RWPE2 (cell line): Measurements from ENCODE around the gene FTO.

Experiments used
- ATAC-seq: fragments of 200-7000 bp; cut with Tn5 transposase; 3 replicates; pipeline ENCODE4 v1.9.1; 2021; ENCODE audit warnings: low read depth
- DNase-seq: peaks from one replicate; pipeline ENCODE4 v3.0.0-alpha.2; 2020; ENCODE audit warnings: low spot score
- H3K27ac ChIP-seq: fragments of 450-650 bp; 2 replicates; pipeline ENCODE4 v1.5.1; 2017; ENCODE audit warnings: mild to moderate bottlenecking; ENCODE audit not compliant: poor library complexity, severe bottlenecking
- H3K27me3 ChIP-seq: fragments of 250-450 bp; sonication (Bioruptor Pico); 2 replicates; pipeline ENCODE4 v1.5.1; 2021; ENCODE audit warnings: mild to moderate bottlenecking, moderate library complexity; ENCODE audit not compliant: insufficient read depth, poor library complexity, severe bottlenecking
- H3K36me3 ChIP-seq: fragments of 250-450 bp; sonication (Bioruptor Pico); 2 replicates; pipeline ENCODE4 v1.5.1; 2020; ENCODE audit warnings: low read depth, mild to moderate bottlenecking, moderate library complexity
- H3K4me1 ChIP-seq: fragments of 250-450 bp; sonication (Bioruptor Pico); 2 replicates; pipeline ENCODE4 v1.5.1; 2021; ENCODE audit warnings: mild to moderate bottlenecking, moderate library complexity; ENCODE audit not compliant: insufficient read depth, poor library complexity, severe bottlenecking
- H3K4me3 ChIP-seq: fragments of 250-450 bp; sonication (Bioruptor Pico); 2 replicates; pipeline ENCODE4 v1.5.1; 2021; ENCODE audit warnings: mild to moderate bottlenecking, moderate library complexity; ENCODE audit not compliant: severe bottlenecking
- H3K9me3 ChIP-seq: fragments of 250-450 bp; sonication (Bioruptor Pico); 2 replicates; pipeline ENCODE4 v1.5.1; 2021; ENCODE audit warnings: mild to moderate bottlenecking, moderate library complexity; ENCODE audit not compliant: severe bottlenecking
- TF ChIP-seq, protein P1 (sequence below): fragments of 450-650 bp; IDR thresholded peaks from one replicate; pipeline ENCODE4 v1.5.1; 2017; ENCODE audit warnings: mild to moderate bottlenecking, moderate library complexity; ENCODE audit not compliant: poor library complexity, severe bottlenecking

FTO gene

DNA sequence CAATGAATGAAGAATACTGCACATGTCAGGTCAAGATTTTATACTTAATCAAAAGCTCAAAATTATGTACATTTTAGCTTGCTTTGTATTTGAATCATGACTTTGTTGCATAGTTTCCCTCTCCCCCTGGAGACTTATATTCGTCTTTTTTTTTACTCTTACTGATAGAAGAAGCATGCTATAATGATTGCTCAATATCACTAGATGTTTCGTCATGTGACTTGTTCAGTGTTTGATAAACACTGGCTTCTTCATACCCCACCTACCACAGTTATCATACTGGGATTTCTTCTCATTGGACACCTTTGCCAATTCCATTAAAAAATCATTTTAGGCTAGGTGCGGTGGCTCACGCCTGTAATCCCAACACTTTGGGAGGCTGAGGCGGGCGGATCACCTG, 148.7 kb downstream of the FTO start:
- TF ChIP-seq, protein P1, sequence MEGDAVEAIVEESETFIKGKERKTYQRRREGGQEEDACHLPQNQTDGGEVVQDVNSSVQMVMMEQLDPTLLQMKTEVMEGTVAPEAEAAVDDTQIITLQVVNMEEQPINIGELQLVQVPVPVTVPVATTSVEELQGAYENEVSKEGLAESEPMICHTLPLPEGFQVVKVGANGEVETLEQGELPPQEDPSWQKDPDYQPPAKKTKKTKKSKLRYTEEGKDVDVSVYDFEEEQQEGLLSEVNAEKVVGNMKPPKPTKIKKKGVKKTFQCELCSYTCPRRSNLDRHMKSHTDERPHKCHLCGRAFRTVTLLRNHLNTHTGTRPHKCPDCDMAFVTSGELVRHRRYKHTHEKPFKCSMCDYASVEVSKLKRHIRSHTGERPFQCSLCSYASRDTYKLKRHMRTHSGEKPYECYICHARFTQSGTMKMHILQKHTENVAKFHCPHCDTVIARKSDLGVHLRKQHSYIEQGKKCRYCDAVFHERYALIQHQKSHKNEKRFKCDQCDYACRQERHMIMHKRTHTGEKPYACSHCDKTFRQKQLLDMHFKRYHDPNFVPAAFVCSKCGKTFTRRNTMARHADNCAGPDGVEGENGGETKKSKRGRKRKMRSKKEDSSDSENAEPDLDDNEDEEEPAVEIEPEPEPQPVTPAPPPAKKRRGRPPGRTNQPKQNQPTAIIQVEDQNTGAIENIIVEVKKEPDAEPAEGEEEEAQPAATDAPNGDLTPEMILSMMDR: no peak
- Histone ChIP-seq H3K4me1 (no peaks in the 10 kb centered on the region), H3K36me3 (peaks cover 3% of the 10 kb centered on the region; the same call in 1 of the 2 replicates), H3K27me3 (no peaks in the 10 kb centered on the region), H3K4me3 (no peak overlapping the region), H3K27ac (no peak overlapping the region), H3K9me3 (peaks cover 2% of the 10 kb centered on the region)
- ATAC-seq: no peak
- no peak for DNase-seq

DNA sequence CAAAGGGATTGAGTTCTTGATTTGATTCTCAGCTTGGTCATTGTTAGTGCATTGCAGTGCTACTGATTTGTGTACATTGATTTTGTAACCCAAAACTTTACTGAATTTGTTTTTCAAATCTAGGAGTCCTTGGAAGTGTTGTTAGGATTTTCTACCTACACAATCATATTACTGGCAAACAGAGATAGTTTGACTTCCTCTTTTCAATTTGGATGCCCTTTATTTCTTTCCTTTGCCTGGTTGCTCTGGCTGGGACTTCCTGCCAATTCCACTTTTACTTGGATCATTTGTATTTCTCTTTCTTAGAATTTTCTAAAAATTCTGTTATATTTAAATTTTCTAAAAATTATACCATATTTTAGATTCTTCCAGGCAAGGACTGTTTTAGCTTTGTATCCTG, 151.1 kb downstream of the FTO start:
- TF ChIP-seq, protein P1: no peak
- H3K36me3 ChIP-seq: peaks cover 9% of the 10 kb centered on the region; the same call in 1 of the 2 replicates
- ATAC-seq (no peak), DNase-seq (no peak)
- H3K27me3 ChIP-seq: no peaks in the 10 kb centered on the region
- no peak overlapping the region for H3K4me3 ChIP-seq
- H3K27ac ChIP-seq: no peak overlapping the region
- no peaks in the 10 kb centered on the region for H3K4me1 ChIP-seq
- peaks cover 2% of the 10 kb centered on the region for H3K9me3 ChIP-seq

DNA sequence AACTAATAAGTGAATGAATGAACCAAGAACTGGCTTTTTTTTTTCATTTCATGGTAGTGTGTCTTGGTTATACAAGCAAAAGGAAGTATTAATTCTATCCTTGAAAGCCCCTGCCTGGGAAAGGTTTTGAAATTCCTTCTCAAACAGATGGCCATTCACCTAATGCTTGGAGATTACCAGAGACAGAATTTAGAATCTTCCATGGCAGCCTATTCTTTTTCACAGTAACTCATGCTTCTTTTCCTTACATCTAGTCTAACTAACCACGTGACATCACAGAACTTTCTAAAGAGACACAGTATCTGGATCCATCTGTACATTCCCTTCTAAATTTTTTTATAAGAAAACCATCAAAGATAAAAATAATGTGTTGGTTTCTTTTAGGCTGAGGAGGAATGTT, 151.6 kb downstream of the FTO start:
- no peak overlapping the region for H3K4me3 ChIP-seq
- DNase-seq (no peak), ATAC-seq (no peak)
- no peaks in the 10 kb centered on the region for H3K4me1 ChIP-seq
- TF ChIP-seq, protein P1: no peak
- H3K27ac ChIP-seq: no peak overlapping the region
- H3K27me3 ChIP-seq: no peaks in the 10 kb centered on the region
- H3K9me3 ChIP-seq: peaks cover 2% of the 10 kb centered on the region
- H3K36me3 ChIP-seq: peaks cover 10% of the 10 kb centered on the region; the same call in 1 of the 2 replicates

DNA sequence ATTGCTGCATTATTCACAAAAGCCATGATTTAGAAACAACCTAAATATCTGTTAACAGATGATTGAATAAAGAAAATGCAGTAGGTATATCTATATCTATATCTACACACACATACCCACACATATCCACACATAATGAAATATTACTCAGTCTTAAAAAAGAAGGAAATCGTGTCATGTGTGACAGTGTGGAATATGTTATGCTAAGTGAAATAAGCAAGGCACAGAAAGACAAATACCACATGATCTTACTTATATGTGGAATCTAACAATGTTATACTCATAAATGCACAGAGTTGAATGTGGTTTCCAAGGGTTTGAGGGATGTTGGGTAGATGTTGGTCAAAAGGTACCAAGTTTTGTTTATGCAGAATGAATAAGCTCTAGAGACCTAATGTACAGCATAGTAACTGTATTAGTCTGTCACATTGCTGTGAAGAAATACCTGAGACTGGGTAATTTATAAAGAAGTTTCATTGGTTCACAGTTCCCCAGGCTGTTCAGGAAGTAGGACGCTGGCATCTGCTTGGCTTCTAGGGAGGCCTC, 156.1 kb downstream of the FTO start:
- Histone ChIP-seq H3K4me3 (no peak overlapping the region), H3K9me3 (peaks cover 2% of the 10 kb centered on the region), H3K27ac (no peak overlapping the region), H3K27me3 (no peaks in the 10 kb centered on the region), H3K4me1 (peaks cover 10% of the 10 kb centered on the region), H3K36me3 (peaks cover 7% of the 10 kb centered on the region; the same call in 1 of the 2 replicates)
- no peak for DNase-seq
- TF ChIP-seq, protein P1: no peak
- ATAC-seq: no peak

DNA sequence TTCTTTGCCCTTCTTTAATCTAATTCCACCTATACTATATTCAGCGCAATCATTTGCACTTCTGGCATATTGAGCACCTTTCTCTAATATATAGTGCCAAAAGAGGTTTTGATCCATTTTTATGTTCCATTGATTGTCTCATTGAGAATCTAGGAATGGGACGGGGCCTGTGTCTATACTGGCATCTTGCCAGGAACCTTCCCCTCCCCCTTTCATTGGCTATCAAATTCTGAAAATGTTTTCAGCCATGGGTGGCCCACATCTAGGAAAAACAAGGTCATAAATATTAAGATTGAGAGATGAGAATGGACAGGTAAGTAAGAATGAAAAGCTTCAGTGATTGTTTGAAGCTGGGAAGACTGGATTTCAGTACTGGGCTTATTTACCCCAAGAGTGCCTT, 159.9 kb downstream of the FTO start:
- TF ChIP-seq, protein P1: no peak
- no peak for DNase-seq
- H3K27me3 ChIP-seq: no peaks in the 10 kb centered on the region

More for the DNA sequence above, 159.9 kb downstream of the FTO start:
- no peaks in the 10 kb centered on the region for H3K9me3 ChIP-seq
- peaks cover 7% of the 10 kb centered on the region; the same call in 1 of the 2 replicates for H3K36me3 ChIP-seq
- H3K4me1 ChIP-seq: peaks cover 25% of the 10 kb centered on the region
- H3K4me3 ChIP-seq: no peak overlapping the region
- H3K27ac ChIP-seq: peak overlapping the region; percentile 86
- ATAC-seq: no peak
